HG03196 (cell line): ENCODE data around the gene WDR7.

Experiments
- ATAC-seq: cut with Tn5 transposase; IDR thresholded peaks from one replicate; pipeline ENCODE4 v1.9.1; 2021; ENCODE audit not compliant: unreplicated experiment

Gene WDR7

GRCh38 chr18:57073501-57074187, 422.5 kb downstream of the WDR7 start:
- no peak for ATAC-seq

GRCh38 chr18:57075716-57076400, 424.7 kb downstream of the WDR7 start:
- ATAC-seq = no peak

- ATAC-seq = no peak
These were observed 426.0 kb downstream of the WDR7 start for GRCh38 chr18:57077005-57077765.

GRCh38 chr18:57077786-57078552, 426.8 kb downstream of the WDR7 start:
- ATAC-seq = peak; percentile 91

GRCh38 chr18:57078614-57079013, 427.5 kb downstream of the WDR7 start:
- no peak for ATAC-seq

GRCh38 chr18:57080479-57080878, 429.3 kb downstream of the WDR7 start:
- no peak for ATAC-seq

- ATAC-seq = no peak
These were observed 430.7 kb downstream of the WDR7 start for GRCh38 chr18:57081899-57082298.

GRCh38 chr18:57083485-57083884, 432.3 kb downstream of the WDR7 start:
- ATAC-seq = no peak

- peak; percentile 71 for ATAC-seq
These were observed 433.4 kb downstream of the WDR7 start for GRCh38 chr18:57084331-57085271.

GRCh38 chr18:57085371-57085770, 434.2 kb downstream of the WDR7 start:
- no peak for ATAC-seq

- ATAC-seq = no peak
These were observed 435.0 kb downstream of the WDR7 start for GRCh38 chr18:57086163-57086562.
